ENCODE data around the gene MMP23B.
"Not testable (repeated sequence)": the region's sequence is repeated elsewhere in the genome, so short reads cannot be mapped to it uniquely, and the experiment has no call there.

Gene MMP23B

DNA sequence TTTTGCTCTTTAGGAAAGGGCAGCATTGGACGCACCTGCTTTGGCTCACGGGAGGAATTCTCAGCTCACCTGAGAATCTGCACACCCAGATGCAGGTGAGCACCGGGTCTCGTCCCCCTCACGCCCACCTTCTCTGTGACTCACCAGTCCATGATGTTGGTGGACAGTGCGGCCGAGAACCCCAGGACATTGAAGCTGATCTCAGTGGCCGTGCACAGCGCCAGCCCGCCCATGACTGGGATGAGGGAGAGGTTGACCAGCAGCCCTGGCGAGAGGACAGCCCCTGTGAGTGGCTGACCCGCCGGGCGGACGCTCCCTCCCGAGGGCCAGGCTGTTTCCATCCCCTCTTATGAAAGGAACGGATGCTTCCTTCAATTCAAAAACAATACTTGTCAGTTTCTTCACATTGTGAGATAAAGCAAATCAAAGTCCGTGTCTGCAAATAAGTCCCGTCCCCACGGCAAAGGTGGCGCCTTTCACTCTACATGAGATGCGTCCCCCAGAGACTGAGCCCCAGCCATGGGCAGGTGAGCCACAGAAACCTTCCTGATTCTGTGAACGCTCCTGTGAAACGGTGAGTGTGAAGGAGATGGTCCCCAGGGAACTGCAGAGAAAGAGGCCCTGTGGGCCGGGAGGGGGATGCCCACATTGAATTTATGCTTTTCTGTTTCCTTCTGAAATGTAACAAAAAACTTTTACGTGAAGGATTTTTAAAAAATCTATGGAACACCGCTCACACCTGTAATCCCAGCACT is 39.6 kb downstream of the MMP23B start:
- no peak for DNase-seq

DNA sequence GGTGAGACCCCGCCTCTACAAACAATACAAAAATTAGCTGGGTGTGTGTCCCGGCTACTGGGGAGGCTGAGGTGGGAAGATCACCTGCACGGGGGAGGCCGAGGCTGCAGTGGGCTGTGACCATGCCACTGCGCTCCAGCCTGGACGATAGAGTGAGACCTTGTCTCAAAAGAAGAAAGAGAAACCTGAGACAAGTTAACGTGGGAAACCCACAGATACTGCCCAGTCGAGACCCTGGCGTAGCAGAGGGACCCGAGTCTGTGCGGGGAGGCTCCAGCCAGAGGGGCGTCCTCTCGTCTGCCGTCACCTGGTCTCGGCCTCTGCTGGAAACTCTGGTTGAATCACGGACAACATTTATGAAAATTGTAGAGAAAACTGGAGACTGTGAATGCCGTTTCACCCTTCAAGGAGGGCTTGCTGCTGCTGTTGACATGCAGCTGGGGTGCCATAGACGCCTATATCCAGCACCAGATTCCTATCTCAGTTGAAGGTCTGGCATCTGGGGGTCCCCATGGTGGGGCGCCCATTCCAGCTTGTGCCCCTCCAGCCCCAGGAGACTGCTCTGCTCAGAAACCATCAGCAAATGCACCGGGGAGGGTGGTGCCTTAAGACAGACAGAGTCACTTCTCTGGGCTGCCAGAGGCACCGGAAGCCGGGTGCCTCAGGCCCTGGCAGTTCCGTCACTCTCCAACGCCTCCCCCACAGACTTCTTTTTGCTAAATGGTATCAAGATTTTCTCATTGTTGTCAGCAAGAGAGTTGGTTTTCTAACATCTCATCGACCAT is 40.4 kb downstream of the MMP23B start:
- DNase-seq: no peak

- DNase-seq: not testable (repeated sequence)
Observed at GRCh38 chr1:1674806-1675205, 42.8 kb downstream of the MMP23B start.

DNA sequence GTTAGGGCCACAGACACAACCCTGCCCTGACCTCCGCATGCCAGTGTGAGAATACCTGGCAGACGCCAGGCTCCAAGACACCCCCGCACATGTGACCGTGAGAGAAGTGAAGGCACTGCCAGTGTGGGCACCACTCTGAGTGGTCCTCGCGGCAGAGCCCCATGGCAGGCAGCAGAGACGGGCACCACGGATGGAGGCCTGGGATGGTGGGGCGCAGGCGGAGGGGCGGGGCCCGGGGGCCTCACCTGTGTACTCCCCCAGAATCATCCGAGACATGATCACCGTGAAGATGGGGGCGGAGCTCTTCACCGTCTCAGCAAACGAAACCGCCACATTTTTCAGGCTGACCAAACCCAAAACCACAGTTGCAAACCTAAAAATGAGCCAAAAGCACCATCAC is 43.2 kb downstream of the MMP23B start:
- not testable (repeated sequence) for DNase-seq

- DNase-seq: not testable (repeated sequence)
Observed at GRCh38 chr1:1676087-1676486, 44.1 kb downstream of the MMP23B start.

- no peak for DNase-seq
Observed at GRCh38 chr1:1677718-1678580, 46.0 kb downstream of the MMP23B start.

GRCh38 chr1:1678581-1679380 is 46.8 kb downstream of the MMP23B start:
- DNase-seq: peak; percentile 24

- DNase-seq: no peak
Observed at GRCh38 chr1:1680031-1680911, 48.3 kb downstream of the MMP23B start.

- no peak for DNase-seq
Observed at GRCh38 chr1:1680912-1681273, 48.9 kb downstream of the MMP23B start.

- DNase-seq: no peak
Observed at GRCh38 chr1:1683104-1683905, 51.3 kb downstream of the MMP23B start.
